Measurements from ENCODE around the gene NDUFS1.
A peak's percentile ranks its signal among the peaks of the same experiment; 100 is the strongest.
"Not testable (repeated sequence)": the region's sequence is repeated elsewhere in the genome, so short reads cannot be mapped to it uniquely, and the experiment has no call there.

The NDUFS1 gene

GRCh38 chr2:206160807-206161179, 1.5 kb upstream of the NDUFS1 start:
- peak; percentile 14 for DNase-seq

GRCh38 chr2:206160125-206160806, 1.0 kb upstream of the NDUFS1 start:
- DNase-seq = no peak

- peak; percentile 15 for DNase-seq
Measured at GRCh38 chr2:206158563-206159345, 490 bp downstream of the NDUFS1 start.

GRCh38 chr2:206157014-206157413, 2.2 kb downstream of the NDUFS1 start:
- DNase-seq = not testable (repeated sequence)

GRCh38 chr2:206154197-206154596, 5.0 kb downstream of the NDUFS1 start:
- peak; percentile 28 for DNase-seq

- no peak for DNase-seq
Measured at GRCh38 chr2:206150631-206151030, 8.6 kb downstream of the NDUFS1 start.

GRCh38 chr2:206150168-206150567, 9.1 kb downstream of the NDUFS1 start:
- no peak for DNase-seq

- DNase-seq = no peak
Measured at GRCh38 chr2:206149330-206149729, 9.9 kb downstream of the NDUFS1 start.

GRCh38 chr2:206145665-206146064, 13.6 kb downstream of the NDUFS1 start:
- DNase-seq = no peak

- DNase-seq = no peak
Measured at GRCh38 chr2:206144383-206144782, 14.9 kb downstream of the NDUFS1 start.

GRCh38 chr2:206143451-206143850, 15.8 kb downstream of the NDUFS1 start:
- no peak for DNase-seq

- no peak for DNase-seq
Measured at GRCh38 chr2:206127656-206128055, 31.6 kb downstream of the NDUFS1 start.

- DNase-seq = no peak
Measured at GRCh38 chr2:206125901-206126300, 33.3 kb downstream of the NDUFS1 start.

- DNase-seq = not testable (repeated sequence)
Measured at GRCh38 chr2:206122569-206122968, 36.7 kb downstream of the NDUFS1 start.

- no peak for DNase-seq
Measured at GRCh38 chr2:206116278-206116677, 43.0 kb downstream of the NDUFS1 start.

- no peak for DNase-seq
Measured at GRCh38 chr2:206115026-206115578, 44.1 kb downstream of the NDUFS1 start.

GRCh38 chr2:206112846-206113547, 46.2 kb downstream of the NDUFS1 start:
- DNase-seq = no peak

- no peak for DNase-seq
Measured at GRCh38 chr2:206112108-206112507, 47.1 kb downstream of the NDUFS1 start.

- no peak for DNase-seq
Measured at GRCh38 chr2:206108713-206109112, 50.5 kb downstream of the NDUFS1 start.

- DNase-seq = no peak
Measured at GRCh38 chr2:206105541-206105940, 53.7 kb downstream of the NDUFS1 start.

GRCh38 chr2:206105038-206105437, 54.2 kb downstream of the NDUFS1 start:
- no peak for DNase-seq

GRCh38 chr2:206098872-206099271, 60.4 kb downstream of the NDUFS1 start:
- DNase-seq = peak; percentile 69

GRCh38 chr2:206098471-206098870, 60.8 kb downstream of the NDUFS1 start:
- DNase-seq = no peak

- DNase-seq = no peak
Measured at GRCh38 chr2:206096876-206097275, 62.4 kb downstream of the NDUFS1 start.
